ENCODE results near the gene SLC5A2. TPM values are rescaled to one million over a fixed set of nuclear protein-coding genes. Genes with fewer than 3 reads are reported as not detected.
A peak's percentile ranks its signal among the peaks of the same experiment; 100 is the strongest.
"Not testable (repeated sequence)": the region's sequence is repeated elsewhere in the genome, so short reads cannot be mapped to it uniquely, and the experiment has no call there.

Gene SLC5A2
- total RNA-seq: not detected

DNA sequence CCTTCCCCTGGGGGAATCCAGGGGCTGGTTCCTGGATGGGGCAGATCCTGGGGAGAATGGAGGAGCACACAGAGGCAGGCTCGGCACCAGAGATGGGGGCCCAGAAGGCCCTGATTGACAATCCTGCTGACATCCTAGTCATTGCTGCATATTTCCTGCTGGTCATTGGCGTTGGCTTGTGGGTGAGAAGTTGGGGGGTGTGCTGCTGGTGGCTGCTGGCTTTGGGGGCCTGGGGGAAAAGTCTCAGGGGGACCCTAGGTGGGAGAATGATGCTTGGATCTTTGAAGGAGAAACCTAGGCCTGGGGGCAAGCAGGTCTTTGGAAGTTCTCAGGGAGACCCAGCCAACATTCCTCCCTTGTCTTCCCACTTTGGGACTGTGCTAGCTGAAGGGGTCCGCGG lies at the start of gene SLC5A2:
SLC5A2 (plus strand) TSS at position 43 of the 400 bp plus-strand sequence; CDS start at position 57, 14 bp downstream.
- H3K27ac ChIP-seq (ENCODE audit: low read depth, low read length): no peak within 1 kb of the TSS
- no peaks in the 10 kb centered on the region for H3K9me3 ChIP-seq (ENCODE audit: control insufficient read depth in 3 of 3, low read length in 3 of 3)
- no peak within 1 kb of the TSS for H3K9ac ChIP-seq (ENCODE audit: low read depth in 1 of 3, low read length in 3 of 3)
- peaks cover 35 to 47% (median 41%) of the 10 kb centered on the region in 3 donors for H3K27me3 ChIP-seq (ENCODE audit: control insufficient read depth in 3 of 3, insufficient read depth in 3 of 3, low read length in 3 of 3)
- H3K4me3 ChIP-seq (ENCODE audit: low read length in 3 of 3): no peak within 1 kb of the TSS
- H3K4me1 ChIP-seq (ENCODE audit: control insufficient read depth in 3 of 3, insufficient read depth in 3 of 3, low read length in 3 of 3): peaks cover 11 to 17% (median 13%) of the 10 kb centered on the region in 3 donors
- H3K36me3 ChIP-seq (ENCODE audit: control insufficient read depth in 3 of 3, insufficient read depth in 3 of 3, low read length in 3 of 3): no peaks in the 10 kb centered on the region

DNA sequence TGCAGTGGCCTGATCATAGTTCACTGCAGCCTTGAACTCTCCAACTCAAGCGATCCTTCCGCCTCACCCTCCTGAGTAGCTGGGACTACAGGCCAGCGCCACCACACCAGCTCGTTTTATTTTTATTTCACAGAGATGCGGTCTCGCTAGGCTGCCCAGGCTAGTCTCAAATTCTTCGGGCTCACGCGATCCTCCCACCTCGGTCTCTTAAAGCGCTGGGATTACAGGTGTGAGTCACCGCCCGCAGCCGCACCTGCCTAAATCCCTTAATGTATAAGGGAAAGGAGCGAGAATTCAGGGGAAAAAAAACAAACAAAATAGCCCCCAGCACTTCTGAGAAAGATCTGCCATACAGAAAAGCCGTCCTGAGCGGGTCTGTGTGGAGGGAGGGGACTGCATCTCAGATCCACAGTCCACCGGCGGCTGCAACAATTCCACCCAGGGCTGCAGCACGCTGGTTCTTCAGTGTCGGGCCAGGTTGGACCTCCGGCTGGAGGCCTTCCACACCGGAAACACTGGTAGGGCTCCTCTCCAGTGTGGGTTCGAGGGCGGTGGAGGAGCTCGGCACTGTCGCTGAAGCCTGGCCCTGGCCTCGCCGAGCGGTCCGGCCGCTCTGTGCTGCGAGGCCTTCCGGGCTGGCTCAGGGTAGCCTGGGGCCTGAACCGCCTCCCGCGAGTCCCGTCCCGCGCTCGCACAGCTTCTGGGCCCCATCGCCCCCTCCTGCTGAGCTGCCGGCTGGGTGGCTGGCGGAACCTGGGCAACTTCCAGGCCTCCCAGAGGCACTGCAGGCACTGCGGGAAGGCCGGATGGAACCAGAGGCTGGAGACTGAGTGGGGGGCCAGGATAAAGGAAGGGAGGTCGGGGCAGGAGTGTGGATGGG lies 47.3 kb upstream of the SLC5A2 start:
- Histone ChIP-seq H3K27ac (ENCODE audit: low read depth, low read length) (no peak overlapping the region), H3K4me3 (ENCODE audit: low read length in 3 of 3) (no peak overlapping the region), H3K27me3 (ENCODE audit: control insufficient read depth in 3 of 3, insufficient read depth in 3 of 3, low read length in 3 of 3) (no peaks in the 10 kb centered on the region), H3K9me3 (ENCODE audit: control insufficient read depth in 3 of 3, low read length in 3 of 3) (no peaks in the 10 kb centered on the region), H3K36me3 (ENCODE audit: control insufficient read depth in 3 of 3, insufficient read depth in 3 of 3, low read length in 3 of 3) (peaks cover 0 to 7% (median 4%) of the 10 kb centered on the region in 3 donors), H3K9ac (ENCODE audit: low read depth in 1 of 3, low read length in 3 of 3) (no peak overlapping the region), H3K4me1 (ENCODE audit: control insufficient read depth in 3 of 3, insufficient read depth in 3 of 3, low read length in 3 of 3) (peaks cover 24 to 33% (median 31%) of the 10 kb centered on the region in 3 donors)

DNA sequence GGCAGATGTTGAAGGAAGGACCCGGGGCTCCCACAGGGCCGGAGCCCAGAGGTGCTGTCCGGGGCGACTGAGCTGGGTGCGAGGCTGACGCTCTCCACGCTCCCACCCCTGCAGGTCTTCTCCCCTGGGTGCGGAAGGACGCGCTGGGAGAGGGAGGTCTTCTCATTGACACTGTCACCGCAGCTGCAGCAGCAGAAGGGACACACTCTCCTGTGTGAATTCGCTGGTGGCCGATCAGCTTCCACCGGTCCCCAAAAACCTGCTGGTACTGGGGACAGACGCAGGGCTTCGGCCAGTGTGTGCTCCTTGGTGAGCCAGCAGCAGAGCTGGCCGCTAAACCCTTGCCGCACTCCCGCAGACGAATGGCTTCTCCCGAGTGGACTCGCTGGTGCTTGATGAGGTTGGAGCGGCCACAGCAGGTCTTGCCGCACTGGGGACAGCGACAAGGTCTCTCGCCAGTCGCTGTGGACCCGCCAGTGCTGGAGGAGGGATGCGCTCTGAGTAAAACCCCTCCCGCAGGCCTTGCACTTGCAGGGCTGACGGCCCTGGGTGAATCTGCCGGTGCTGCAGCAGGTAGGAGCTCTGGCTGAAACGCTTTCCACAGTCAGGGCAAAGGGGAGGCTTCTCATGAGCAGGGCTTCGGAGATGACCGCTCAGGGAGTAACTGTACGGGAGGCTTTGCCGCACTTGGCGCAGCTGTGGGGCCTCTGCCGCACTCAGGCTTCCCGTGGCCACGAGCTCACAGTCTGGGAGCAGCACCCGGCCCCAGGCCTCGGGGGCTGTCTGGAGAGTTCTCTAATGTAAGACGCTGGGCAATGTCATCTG lies 46.5 kb upstream of the SLC5A2 start:
- Histone ChIP-seq H3K27me3 (ENCODE audit: control insufficient read depth in 3 of 3, insufficient read depth in 3 of 3, low read length in 3 of 3) (no peaks in the 10 kb centered on the region), H3K36me3 (ENCODE audit: control insufficient read depth in 3 of 3, insufficient read depth in 3 of 3, low read length in 3 of 3) (peaks cover 0 to 7% (median 4%) of the 10 kb centered on the region in 3 donors), H3K9ac (ENCODE audit: low read depth in 1 of 3, low read length in 3 of 3) (no peak overlapping the region), H3K4me1 (ENCODE audit: control insufficient read depth in 3 of 3, insufficient read depth in 3 of 3, low read length in 3 of 3) (peaks cover 16 to 32% (median 26%) of the 10 kb centered on the region in 3 donors), H3K4me3 (ENCODE audit: low read length in 3 of 3) (no peak overlapping the region), H3K9me3 (ENCODE audit: control insufficient read depth in 3 of 3, low read length in 3 of 3) (no peaks in the 10 kb centered on the region), H3K27ac (ENCODE audit: low read depth, low read length) (no peak overlapping the region)

DNA sequence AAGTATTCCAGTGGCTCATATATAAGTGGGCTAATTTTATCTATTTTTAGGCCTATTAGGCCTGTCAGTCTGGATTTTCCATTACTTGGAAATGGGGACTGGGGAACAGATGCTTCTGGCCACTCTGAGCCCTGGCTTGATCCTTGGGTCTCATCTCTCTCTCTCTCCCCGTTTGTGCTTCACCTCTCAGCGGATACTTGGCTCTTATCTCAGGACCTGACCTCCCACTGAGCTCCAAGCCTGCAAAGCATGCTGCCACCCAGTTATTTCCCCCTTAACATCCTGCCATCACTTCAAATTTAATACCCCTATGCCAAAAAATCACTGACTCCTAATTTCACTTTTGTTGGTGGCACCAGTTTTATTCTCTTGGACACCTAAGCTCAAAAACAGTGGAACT lies 44.5 kb upstream of the SLC5A2 start:
- H3K4me3 ChIP-seq (ENCODE audit: low read length in 3 of 3): no peak overlapping the region
- peaks cover 0 to 7% (median 4%) of the 10 kb centered on the region in 3 donors for H3K36me3 ChIP-seq (ENCODE audit: control insufficient read depth in 3 of 3, insufficient read depth in 3 of 3, low read length in 3 of 3)
- H3K9ac ChIP-seq (ENCODE audit: low read depth in 1 of 3, low read length in 3 of 3): peak overlapping the region in 1 of 3 donors; percentile 33
- peak overlapping the region; percentile 36 for H3K27ac ChIP-seq (ENCODE audit: low read depth, low read length)
- no peaks in the 10 kb centered on the region for H3K9me3 ChIP-seq (ENCODE audit: control insufficient read depth in 3 of 3, low read length in 3 of 3)
- no peaks in the 10 kb centered on the region for H3K27me3 ChIP-seq (ENCODE audit: control insufficient read depth in 3 of 3, insufficient read depth in 3 of 3, low read length in 3 of 3)
- peaks cover 9 to 29% (median 25%) of the 10 kb centered on the region in 3 donors for H3K4me1 ChIP-seq (ENCODE audit: control insufficient read depth in 3 of 3, insufficient read depth in 3 of 3, low read length in 3 of 3)

DNA sequence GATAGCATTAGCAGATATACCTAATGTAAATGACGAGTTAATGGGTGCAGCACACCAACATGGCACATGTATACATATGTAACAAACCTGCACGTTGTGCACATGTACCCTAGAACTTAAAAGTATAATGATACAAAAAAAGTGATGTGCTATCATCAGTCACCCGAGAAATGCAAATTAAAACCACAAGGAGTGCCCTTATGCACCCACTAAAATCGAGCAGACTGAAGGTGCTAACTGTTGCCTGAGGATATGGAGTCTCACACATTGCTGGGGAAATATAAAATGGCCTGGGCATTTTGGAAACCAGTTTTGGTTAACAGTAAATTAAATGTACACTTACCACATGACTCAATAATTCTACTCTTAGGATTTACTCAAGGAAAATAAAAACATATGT lies 43.9 kb upstream of the SLC5A2 start:
- H3K27me3 ChIP-seq (ENCODE audit: control insufficient read depth in 3 of 3, insufficient read depth in 3 of 3, low read length in 3 of 3); H3K4me3 ChIP-seq (ENCODE audit: low read length in 3 of 3); H3K36me3 ChIP-seq (ENCODE audit: control insufficient read depth in 3 of 3, insufficient read depth in 3 of 3, low read length in 3 of 3); H3K27ac ChIP-seq (ENCODE audit: low read depth, low read length); H3K9me3 ChIP-seq (ENCODE audit: control insufficient read depth in 3 of 3, low read length in 3 of 3); H3K9ac ChIP-seq (ENCODE audit: low read depth in 1 of 3, low read length in 3 of 3): not testable (repeated sequence)
- H3K4me1 ChIP-seq (ENCODE audit: control insufficient read depth in 3 of 3, insufficient read depth in 3 of 3, low read length in 3 of 3): peaks cover 7 to 22% (median 21%) of the 10 kb centered on the region in 3 donors

DNA sequence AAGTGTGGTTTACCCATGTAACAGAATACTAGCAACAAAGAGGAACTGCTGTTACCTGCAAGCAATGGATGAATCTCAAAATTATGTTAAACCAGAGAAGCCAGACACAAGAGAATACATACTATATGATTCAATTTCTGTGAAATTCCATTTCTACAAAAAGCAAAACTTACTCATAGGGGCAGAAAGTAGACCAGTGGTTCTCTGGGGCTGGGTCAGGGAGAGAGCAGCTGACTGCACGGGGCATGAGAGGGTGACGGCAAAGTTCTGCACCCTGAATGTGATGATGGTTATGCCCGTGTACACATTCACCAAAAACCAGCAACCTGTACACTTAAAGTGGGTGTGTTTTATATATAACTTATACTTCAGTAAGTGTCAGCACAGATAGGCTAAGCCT lies 43.4 kb upstream of the SLC5A2 start:
- no peaks in the 10 kb centered on the region for H3K27me3 ChIP-seq (ENCODE audit: control insufficient read depth in 3 of 3, insufficient read depth in 3 of 3, low read length in 3 of 3)

DNA sequence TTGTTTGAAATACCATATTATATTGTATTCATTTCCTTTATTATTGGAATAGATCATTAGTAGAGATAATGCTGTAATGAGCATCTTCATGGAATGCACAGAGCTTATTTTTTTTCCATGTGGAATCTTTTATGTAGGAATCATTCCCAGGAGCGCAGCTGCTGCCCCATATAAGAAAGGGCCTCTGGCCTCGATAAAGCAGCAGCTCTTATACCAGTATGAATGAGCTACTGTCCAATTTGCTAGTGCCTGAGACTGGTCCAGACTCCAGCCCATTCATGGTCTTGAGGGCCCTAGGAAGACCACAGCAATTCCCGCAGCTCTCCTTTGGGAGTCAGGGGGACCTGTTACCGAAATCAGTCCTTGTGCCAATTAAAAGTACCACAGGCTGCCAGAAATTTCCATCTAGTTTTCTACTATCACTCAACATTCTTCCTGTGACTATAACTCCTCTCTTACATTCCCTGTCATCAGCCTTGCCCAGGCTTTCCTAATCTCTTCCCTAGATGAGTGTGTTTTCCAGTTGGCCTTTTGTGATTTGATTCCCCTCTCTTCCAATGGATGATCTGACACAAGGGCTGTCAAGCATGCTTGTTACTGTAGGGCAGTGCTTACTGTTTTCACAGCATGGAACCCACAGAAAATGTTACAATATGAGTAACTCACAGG lies 42.3 kb upstream of the SLC5A2 start:
- Histone ChIP-seq H3K9ac (ENCODE audit: low read depth in 1 of 3, low read length in 3 of 3) (peak overlapping the region in 1 of 3 donors; percentile 4), H3K36me3 (ENCODE audit: control insufficient read depth in 3 of 3, insufficient read depth in 3 of 3, low read length in 3 of 3) (peaks cover 0 to 7% (median 4%) of the 10 kb centered on the region in 3 donors), H3K27me3 (ENCODE audit: control insufficient read depth in 3 of 3, insufficient read depth in 3 of 3, low read length in 3 of 3) (no peaks in the 10 kb centered on the region), H3K27ac (ENCODE audit: low read depth, low read length) (peak overlapping the region; percentile 70), H3K4me3 (ENCODE audit: low read length in 3 of 3) (no peak overlapping the region), H3K9me3 (ENCODE audit: control insufficient read depth in 3 of 3, low read length in 3 of 3) (no peaks in the 10 kb centered on the region), H3K4me1 (ENCODE audit: control insufficient read depth in 3 of 3, insufficient read depth in 3 of 3, low read length in 3 of 3) (peaks cover 7 to 21% (median 21%) of the 10 kb centered on the region in 3 donors)

More for the DNA sequence above, 43.4 kb upstream of the SLC5A2 start:
- Histone ChIP-seq H3K36me3 (ENCODE audit: control insufficient read depth in 3 of 3, insufficient read depth in 3 of 3, low read length in 3 of 3) (peaks cover 0 to 7% (median 4%) of the 10 kb centered on the region in 3 donors), H3K4me3 (ENCODE audit: low read length in 3 of 3) (no peak overlapping the region), H3K4me1 (ENCODE audit: control insufficient read depth in 3 of 3, insufficient read depth in 3 of 3, low read length in 3 of 3) (peaks cover 7 to 21% (median 21%) of the 10 kb centered on the region in 3 donors), H3K27ac (ENCODE audit: low read depth, low read length) (no peak overlapping the region), H3K9ac (ENCODE audit: low read depth in 1 of 3, low read length in 3 of 3) (peak overlapping the region in 1 of 3 donors; percentile 28), H3K9me3 (ENCODE audit: control insufficient read depth in 3 of 3, low read length in 3 of 3) (no peaks in the 10 kb centered on the region)

DNA sequence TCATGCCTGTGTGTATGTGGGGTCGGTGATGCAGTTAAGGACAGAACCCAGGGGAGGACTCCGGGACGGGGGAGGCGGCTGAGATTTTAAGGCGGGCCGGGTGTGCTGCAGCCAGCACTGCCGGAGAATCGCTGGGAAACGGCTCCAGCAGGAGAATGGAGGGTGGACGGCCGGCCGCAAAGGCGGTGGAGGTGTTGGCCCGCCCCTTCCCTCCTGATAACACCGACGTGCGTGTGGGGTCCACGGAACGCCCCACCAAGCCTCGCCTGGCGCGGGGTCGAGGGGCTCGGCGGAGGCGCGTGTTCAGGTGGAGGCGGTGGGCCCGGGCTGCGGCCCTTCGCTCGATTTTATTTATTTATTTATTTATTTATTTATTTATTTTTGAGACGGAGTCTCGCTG lies 41.0 kb upstream of the SLC5A2 start:
- peak overlapping the region; percentile 94 for H3K27ac ChIP-seq (ENCODE audit: low read depth, low read length)
- H3K36me3 ChIP-seq (ENCODE audit: control insufficient read depth in 3 of 3, insufficient read depth in 3 of 3, low read length in 3 of 3): no peaks in the 10 kb centered on the region
- peak overlapping the region in 2 of 3 donors; percentile 89 for H3K4me3 ChIP-seq (ENCODE audit: low read length in 3 of 3)
- no peaks in the 10 kb centered on the region for H3K9me3 ChIP-seq (ENCODE audit: control insufficient read depth in 3 of 3, low read length in 3 of 3)
- no peaks in the 10 kb centered on the region for H3K27me3 ChIP-seq (ENCODE audit: control insufficient read depth in 3 of 3, insufficient read depth in 3 of 3, low read length in 3 of 3)
- H3K9ac ChIP-seq (ENCODE audit: low read depth in 1 of 3, low read length in 3 of 3): peak overlapping the region in 2 of 3 donors; percentile 89 to 90
- peaks cover 7 to 21% (median 21%) of the 10 kb centered on the region in 3 donors for H3K4me1 ChIP-seq (ENCODE audit: control insufficient read depth in 3 of 3, insufficient read depth in 3 of 3, low read length in 3 of 3)

DNA sequence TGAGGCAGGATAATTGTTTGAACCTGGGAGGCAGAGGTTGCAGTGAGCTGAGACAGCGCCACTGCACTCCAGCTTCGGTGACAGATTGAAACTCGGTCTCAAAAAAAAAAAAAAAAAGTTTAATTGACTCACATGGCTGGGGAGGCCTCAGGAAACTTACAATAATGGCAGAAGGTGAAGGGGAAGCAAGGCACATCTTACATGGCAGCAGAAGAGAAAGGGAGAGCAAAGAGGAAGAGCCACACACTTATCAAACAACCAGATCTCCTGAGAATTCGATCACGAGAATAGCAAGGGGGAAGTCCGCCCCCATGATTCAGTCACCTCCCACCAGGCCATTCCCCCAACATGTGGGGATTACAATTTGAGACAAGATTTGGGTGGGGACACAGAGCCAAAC lies 37.0 kb upstream of the SLC5A2 start:
- not testable (repeated sequence) for H3K9me3 ChIP-seq (ENCODE audit: control insufficient read depth in 3 of 3, low read length in 3 of 3); H3K27ac ChIP-seq (ENCODE audit: low read depth, low read length); H3K27me3 ChIP-seq (ENCODE audit: control insufficient read depth in 3 of 3, insufficient read depth in 3 of 3, low read length in 3 of 3); H3K4me3 ChIP-seq (ENCODE audit: low read length in 3 of 3); H3K36me3 ChIP-seq (ENCODE audit: control insufficient read depth in 3 of 3, insufficient read depth in 3 of 3, low read length in 3 of 3); H3K9ac ChIP-seq (ENCODE audit: low read depth in 1 of 3, low read length in 3 of 3)
- H3K4me1 ChIP-seq (ENCODE audit: control insufficient read depth in 3 of 3, insufficient read depth in 3 of 3, low read length in 3 of 3): peaks cover 3 to 14% (median 11%) of the 10 kb centered on the region in 3 donors

Measured in skeletal muscle tissue (tissue), 4 donors.